HG02943 (cell line): ENCODE data around the gene SACM1L.
"Not testable (repeated sequence)": the region's sequence is repeated elsewhere in the genome, so short reads cannot be mapped to it uniquely, and the experiment has no call there.

Experiments used
- ATAC-seq: cut with Tn5 transposase; IDR thresholded peaks from one replicate; pipeline ENCODE4 v1.9.1; 2021; ENCODE audit warnings: mild to moderate bottlenecking, low read depth, moderate library complexity; ENCODE audit not compliant: unreplicated experiment

The SACM1L gene

DNA sequence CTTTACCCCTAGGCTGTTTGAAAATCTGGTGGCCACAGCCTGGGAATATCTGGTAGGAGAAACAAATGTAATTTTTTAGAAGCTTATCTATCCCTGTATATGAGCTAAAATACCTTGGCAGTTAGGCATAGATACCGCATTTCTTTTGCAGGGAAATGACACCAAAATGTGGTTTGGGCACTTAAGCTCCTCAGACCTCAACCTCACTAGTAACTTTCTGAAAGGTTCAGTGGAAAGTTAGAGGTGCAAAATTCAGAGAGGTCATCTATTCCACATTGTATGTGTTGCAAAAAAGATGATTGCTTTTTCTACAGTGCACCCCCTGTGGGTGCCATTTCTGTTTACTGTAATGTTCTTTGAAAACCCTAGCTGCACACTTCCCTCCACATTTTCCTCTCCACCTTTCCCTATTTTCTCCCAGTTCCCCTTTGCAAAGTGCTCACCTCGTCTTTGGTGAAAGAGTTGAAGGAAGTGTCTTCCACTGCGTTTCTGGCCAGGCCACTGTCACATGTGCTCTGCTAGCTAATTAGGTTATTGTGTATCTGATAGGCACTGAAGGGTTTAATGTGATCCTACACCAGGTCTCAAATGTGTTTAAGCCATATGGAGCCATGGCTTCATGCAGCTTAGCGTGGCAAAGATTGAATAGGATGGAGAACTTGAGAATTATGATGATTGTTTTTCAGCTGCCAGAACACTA, 1.3 kb downstream of the SACM1L start:
- ATAC-seq: no peak

DNA sequence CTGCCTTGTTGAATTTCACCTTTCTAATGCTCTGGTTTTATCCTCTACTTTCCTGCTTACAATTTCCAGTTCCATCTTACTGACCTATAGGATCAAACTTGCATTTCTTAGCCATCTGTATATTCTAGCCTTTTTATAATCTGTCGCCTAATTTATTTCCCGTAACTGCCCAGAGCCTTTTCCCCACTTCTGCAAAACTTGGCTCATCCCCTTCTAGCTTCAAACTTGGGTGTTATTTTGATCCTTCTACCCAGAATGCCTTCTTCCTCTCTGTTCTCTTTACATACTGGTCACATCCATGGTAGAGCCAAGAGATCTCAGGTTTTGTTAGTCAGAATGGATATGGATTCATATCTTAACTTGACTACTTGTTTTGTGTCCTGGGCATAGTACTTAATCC, 2.6 kb downstream of the SACM1L start:
- ATAC-seq: no peak

DNA sequence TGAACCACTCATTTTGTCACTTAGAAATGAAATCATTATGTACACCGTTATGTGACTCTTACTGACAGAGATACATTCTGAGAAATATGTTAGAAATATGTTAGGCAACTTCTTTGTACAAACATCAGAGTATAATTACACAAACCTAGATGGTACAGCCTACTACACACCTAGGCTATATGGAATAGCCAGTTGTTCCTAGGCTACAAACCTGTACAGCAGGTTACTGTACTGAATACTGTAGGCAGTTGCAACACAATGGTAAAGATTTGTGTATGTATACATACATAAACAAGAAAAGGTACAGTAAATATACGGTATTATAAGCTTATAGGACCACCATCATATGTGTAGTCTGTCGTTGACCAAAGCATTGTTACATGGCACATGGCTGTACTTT, 3.7 kb downstream of the SACM1L start:
- ATAC-seq: no peak

DNA sequence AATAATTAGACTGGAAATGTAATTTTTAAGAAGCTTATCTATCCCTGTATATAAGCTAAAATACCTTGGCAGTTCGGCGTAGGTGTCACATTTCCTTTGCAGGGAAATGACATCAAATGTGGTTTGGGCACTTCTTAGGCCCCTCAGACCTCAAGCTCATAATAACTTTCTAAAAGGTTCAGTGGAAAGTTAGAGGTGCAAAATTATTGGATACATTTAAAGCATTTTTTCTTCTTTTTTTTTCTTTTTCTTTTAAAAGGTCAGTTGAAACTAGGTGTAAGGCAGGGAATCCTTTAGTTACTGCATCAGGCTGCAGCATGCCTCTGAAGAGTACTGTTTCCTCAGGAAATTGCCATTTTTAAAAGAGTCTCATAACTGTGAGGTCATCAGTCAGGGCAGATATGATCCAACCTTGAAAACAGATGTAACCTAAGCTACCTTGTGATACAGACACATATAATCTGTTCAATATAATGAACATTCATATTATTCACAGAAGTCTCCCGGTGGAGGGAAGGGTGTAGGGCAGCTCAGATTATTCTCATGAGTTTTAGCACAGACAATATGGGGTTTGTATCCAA, 4.8 kb downstream of the SACM1L start:
- no peak for ATAC-seq

DNA sequence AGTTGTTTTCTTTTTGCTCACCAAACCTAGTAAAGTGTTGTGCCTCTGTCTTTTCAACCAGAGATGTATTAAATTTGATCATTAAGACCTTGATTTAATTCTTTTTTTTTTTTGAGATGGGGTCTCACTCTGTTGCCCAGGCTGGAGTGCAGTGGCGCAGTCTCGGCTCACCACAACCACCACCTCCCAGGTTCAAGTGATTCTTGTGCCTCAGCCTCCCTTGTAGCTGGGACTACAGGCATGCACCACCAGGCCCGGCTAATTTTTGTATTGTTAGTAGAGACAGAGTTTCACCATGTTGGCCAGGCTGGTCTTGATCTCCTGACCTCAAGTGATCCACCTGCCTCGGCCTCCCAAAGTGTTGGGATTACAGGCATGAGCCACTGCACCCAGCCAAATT, 6.0 kb downstream of the SACM1L start:
- ATAC-seq: not testable (repeated sequence)

DNA sequence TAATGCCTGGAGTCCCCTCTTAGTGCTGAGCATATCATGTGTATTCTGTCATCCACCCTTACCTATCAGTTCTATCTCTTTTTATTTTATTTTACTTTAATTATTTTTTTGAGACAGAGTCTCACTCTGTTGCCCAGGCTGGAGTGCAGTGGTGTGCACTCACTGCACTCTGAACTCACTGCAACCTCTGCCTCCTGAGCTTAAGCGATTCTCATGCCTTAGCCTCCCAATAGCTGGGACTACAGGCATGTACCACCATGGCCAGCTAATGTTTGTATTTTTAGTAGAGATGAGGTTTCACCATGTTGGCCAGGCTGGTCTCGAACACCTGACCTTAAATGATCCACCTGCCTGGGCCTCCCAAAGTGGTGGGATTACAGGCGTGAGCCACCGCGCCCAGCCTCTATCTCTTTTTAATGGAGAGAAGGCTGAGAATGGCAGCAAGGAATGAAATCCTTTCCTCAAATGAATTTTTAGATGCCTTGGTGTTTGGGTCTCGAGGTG, 11.4 kb downstream of the SACM1L start:
- no peak for ATAC-seq

DNA sequence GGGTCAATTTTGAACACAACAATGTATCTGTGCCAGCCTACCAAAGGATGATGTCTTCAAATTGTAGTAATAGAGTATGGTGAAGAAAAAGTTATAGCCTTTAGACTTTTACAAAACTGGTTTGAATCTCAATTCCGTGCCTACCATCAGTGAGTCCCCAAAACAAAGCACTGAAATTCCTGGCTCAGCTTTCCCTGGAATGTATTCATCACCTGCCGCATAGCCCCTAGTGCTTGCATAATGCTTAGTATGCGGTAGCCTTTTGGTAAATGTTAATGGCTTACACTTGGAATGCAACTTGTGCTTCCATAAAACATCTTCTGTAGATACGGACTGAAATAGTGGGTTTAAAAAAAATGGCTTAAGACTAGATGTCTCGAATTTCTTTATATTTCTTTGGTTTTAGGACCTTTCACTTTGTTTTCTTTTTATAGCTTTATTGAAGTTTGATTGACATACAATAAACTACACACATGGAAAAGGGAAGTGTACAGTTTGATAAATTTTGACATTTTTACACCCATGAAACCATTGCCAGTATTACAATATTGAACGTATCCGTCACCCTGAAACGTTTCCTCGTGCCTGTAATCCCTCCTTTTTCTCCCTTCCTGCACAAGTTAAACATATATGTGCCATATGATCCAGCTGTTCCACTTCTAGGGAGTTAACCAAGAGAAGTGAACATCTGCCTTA, 12.1 kb downstream of the SACM1L start:
- ATAC-seq: no peak

DNA sequence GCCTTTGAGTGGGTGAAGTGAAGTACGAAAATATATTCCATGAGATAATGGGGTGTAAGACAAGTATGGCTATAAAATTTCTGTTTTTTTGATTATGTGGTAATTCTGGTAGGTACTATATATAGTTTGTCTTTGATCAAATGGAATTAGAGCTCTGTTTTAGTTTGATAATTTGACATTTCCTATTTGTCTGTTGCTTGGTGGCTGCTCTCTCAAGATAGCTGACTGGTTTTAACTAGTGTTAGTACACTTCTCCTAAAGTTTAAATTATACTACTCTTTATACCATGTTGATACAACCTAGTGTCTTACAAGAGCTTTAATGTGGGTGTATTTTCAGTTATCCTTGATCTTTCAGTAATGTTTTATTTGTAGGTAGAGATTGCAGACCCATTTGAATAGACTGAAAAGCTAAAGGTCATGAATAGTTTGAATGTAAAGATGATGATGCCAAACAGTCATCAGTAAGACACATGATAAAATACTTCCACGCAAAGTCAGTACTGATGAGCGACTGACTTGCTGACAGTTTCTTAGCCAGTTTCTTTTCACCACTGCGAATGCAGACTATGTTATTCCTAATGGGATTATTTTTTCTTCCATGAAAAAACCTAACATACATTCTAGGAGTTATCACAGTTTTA, 15.2 kb downstream of the SACM1L start:
- ATAC-seq: no peak

DNA sequence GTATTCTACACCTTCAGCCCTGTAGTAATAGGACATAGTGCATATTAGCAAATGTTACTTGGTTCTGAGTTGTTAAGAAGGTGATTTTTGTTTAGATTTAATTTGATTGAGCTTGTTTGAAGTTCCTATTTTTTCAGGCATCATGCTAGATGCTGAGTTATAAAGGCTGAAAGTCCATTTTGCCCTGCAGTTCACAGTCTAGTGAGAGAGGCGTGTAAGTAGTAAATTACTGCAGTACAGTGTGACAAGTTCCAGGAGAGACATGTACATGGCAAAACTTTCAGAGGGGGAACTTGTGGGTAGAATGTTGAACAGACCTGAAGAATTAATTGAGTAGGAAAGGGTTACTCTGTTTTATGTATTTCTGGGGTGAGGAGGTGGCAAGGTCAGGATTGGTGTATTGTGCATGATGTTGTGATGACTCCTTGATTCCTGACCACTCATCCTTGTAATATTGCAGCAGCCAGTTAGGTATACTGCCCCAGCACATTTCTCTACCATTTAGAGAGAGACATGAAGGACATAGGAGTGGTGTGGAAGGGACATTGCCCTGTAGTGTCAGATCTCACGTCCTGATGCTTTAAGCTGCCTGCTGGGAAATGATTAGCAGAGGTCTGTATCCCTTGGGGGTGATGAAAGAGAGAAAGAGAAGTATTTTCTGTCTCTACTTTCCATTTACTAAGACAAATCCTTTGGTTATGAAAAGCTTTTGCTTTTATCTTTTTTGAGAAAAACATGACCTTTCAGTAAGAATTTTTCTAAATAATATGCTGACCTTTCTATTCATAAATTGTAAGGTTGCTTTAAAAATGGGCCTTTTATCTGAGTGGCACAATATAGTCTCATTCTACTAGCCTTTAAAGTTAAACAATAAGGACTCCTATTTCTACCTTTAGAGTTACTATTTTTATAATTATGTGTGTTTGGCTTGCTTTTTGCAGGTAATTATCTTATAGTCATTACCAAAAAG, 16.9 kb downstream of the SACM1L start:
- no peak for ATAC-seq

DNA sequence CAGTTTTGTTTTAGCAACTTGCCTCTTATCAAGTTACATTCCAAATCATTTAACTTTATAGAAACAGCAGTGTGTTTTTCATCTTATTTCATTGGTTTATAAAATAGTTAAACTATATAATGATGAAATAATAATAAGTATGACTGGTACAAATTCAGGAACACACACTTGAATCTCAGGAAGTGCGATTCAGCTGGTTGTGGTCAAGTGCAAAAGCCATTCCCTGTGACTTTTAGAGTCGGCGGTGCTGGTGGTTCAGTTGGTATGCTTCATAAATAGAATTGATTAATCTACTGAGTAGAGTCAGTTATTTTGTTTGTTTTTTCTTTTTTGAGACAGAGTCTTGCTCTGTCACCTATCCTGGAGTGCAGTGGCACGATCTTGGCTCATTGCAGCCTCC, 22.7 kb downstream of the SACM1L start:
- no peak for ATAC-seq

DNA sequence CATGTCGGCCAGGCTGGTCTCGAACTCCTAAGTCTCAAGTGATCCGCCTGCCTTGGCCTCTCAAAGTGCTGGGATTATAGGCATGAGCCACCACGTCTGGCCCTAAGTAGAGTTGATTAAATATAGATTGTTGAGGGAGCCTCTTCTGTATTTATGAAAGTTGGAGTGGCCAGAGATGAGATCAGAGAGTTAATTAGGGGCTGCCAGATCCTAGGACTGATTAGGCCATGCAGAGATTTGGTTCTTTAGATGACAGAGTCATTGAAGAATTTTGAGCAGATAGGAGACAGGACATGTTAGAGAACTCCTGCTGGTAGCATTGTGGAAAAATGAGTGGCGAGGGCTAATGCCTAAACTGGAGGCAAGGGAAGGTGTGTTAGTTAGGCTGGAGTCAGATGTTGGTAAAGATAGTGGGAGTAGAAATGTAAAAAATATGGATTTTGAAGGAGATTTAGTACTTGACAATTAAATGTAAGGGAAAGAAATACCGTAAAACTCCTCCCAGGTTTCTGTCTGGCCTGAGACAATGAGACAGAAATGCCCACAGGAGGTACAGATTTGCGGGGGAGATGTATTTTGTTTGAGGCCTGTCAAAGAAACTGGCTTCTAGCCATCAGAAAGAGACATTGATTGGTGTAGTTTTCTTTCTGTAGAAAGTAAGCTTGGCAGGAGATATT, 23.4 kb downstream of the SACM1L start:
- ATAC-seq: no peak

DNA sequence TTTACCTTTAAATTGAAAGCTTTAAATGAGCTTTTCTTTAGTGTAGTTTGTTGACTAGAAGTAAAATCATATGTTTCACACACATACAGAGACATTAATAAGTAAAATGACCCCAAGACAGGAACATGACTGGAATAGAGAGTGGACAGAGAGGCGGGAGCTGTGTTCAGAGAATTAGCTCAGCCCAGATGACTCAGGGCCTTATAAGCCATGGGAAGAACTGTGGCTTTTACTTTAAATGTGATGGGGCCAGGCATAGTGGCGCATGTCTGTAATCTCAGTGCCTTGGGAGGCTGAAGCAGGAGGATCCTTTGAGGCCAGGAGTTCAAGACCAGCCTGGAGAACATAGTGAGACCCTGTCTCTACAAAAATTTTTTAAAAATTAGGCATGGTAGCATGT, 26.7 kb downstream of the SACM1L start:
- ATAC-seq: no peak

DNA sequence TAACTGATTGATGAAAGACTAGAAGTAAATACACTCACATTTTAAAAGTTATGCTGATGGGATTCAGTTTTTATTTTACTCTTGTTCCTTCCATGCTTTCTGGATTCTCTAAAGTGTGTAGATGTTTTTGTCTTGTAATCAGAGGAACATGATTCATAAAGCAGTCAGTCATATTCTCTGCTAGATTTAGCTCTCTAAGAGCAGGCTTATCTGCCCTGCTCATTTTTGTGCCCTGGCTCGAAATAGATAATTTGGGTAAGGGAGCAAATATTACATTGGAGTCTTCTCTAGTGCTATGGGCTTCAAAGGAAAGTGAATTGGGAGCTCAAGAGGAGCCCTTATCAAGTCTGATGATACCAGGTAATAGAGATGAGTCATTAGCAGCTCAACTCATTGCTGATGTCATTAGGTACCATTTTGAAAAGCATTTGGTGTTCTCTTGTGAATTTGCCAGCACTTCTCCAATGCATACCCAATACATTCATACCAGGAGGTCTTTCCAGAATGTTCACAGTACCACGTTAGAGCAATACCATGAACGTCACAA, 27.7 kb downstream of the SACM1L start:
- ATAC-seq: no peak

DNA sequence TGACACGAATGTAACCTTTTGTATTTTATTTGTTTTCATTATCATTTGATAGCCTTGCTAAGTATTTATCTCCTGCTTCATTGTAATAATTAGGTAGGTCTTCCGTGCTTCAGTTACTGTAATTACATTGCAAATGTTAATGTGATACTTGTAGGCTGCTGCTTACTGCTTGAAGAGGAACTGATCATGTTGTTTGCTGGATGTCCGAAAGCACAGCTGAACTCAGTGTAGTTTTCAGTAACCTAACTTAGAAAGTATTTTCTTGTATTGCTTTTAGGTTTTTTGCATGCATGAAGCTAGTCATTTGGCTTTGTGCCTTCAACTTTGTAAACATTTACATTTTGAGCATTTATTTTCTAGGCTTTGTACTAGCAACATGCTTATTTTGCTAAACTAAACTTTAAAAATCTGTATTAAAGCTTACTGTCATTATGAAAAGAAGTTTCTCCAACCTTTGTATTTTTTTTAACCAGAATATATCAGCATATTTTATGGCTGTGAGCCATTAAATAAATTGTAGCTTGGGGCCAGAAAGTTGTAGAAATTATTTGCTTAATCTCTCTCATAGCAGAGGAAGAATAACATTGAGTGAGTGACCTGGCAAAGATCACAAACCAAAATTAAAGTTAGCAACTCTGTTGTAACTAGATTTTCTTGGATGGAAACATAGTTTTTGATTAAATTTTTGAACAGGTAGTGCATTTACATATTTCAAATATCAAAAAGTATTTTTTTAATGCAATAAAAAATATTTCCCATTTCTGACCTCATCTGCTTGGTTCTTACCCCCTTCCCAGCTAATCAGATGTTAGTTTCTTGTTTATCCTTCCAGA, 30.7 kb downstream of the SACM1L start:
- no peak for ATAC-seq

DNA sequence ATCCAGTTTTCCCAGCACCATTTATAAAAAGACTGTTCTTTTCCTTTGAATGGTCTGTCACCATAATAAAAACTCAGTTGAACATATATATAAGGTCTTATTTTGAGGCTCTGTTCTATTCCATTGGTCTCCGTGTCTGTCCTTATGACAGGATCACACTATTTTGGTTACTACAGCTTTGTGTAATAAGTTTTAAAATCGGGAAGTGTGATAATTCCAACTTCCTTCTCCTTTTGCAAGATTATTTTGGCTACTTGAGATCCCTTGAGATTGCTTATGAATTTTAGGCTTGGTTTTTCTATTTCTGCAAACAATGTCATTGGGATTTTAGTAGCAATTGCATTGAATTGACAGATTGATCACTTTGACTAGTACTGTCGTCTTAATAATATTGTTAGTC, 35.7 kb downstream of the SACM1L start:
- no peak for ATAC-seq

DNA sequence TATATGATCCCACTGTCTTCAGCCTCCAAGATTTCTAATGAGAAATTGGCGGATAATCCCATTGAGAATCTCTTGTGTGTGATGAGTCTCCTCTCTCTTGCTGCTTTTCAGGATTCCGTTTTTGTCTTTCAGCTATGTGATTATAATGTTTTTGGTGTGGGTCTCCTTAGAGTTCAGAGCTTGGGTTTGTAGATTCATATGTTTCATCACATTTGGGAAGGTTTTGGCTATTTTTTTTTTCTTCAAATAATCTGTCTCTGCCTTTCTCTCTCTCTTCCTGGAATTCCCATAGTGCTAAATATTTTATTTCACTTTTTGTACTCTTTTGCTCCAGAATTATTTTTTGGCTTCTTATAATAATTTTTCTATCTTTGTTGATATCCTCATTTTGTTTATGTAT, 40.4 kb downstream of the SACM1L start:
- ATAC-seq: no peak

DNA sequence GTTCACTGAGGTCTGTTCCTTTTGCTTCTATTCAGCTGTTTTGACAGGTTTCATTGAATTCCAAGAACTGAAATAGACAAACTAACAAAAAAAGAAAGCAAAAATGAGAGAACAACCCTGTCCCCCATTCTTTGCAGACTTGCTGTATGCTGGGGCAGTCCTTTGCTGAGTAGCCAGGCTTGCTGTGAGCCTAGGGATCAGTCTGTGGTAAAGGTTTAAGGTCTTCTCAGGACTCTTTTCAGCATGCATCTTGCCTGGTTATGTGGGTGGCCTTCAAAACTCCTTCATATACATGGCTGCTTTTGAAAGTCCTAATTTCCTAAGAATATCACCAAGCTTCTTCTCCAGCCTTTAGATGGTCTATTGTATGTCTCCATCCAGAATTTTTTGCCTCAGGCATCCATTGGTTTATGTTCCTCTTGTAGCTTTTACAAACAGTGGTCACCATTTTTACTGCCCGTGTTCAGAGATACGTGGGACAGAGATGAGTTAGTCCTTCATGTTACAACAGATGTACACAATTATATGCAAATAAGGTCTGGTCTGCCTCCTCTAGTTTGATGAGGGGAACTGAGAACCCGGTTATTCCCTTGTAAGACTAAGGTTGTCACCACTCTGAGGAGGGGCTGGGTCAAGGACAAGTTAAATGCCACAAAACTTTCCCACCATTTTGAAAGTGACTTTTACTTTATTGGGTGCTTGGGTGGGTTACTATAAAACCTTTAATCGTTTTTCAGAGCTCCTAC, 41.4 kb downstream of the SACM1L start:
- ATAC-seq: no peak

DNA sequence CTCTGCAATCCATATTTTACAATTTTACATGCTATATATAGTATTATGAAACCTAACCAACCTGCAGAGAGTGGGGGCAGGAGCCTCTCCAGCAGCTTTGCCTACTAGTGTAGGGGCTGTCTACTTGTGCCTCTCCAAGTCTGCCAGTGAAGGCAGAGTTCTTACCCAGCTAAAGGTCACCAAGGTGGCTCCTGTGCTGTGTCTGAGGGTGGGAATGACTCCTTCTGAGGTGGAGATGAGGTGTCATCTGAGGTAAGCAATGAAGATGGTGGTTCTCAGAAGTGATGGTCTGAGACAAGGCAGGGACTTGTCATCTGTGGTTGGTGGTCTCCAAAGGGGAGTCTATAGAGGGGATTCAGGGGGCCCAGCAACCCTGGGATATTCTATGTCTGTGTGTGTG, 47.5 kb downstream of the SACM1L start:
- ATAC-seq: no peak
